Common myeloid progenitor, CD34-positive (primary cell): ENCODE data around the gene A3GALT2.
A peak's percentile ranks its signal among the peaks of the same experiment; 100 is the strongest.

Experiments
- CTCF ChIA-PET: fragments of 350-600 bp; sonication (Branson Sonifier 250); formaldehyde crosslinking; loops from one replicate; lab custom pipeline; 2021; ENCODE audit warnings: antibody characterized with exemption; lab: Charles Lee
- POLR2A ChIA-PET: fragments of 350-600 bp; sonication (Branson Sonifier 250); formaldehyde crosslinking; loops from one replicate; lab custom pipeline; 2021; ENCODE audit warnings: antibody characterized with exemption; lab: Charles Lee
- DNase-seq, 3 donors: peaks; one replicate each; pipeline versions ENCODE4 v3.0.0 to v3.0.0-alpha.2; 2013
- H3K27ac ChIP-seq, 2 experiments: 1 replicate in 1 of 2; 2 replicates in 1 of 2; pipeline ENCODE4 v1.7.0; 2013; ENCODE audit warnings: inconsistent platforms in 2 of 2, low read length in 2 of 2, mild to moderate bottlenecking in 2 of 2, low read depth in 1 of 2, moderate library complexity in 1 of 2; ENCODE audit not compliant: severe bottlenecking in 2 of 2, insufficient read depth in 1 of 2, poor library complexity in 1 of 2
- H3K27me3 ChIP-seq, 5 experiments: replicated peaks in 2 of 5; 1 replicate in 3 of 5; 2 replicates in 2 of 5; pipeline versions ENCODE4 v1.6.1 to v1.7.0; 2013; ENCODE audit warnings: low read length in 4 of 5, mild to moderate bottlenecking in 2 of 5, moderate library complexity in 2 of 5, inconsistent platforms in 1 of 5; ENCODE audit not compliant: insufficient read depth in 5 of 5, control insufficient read depth in 4 of 5
- H3K36me3 ChIP-seq, 4 experiments: 1 replicate in 2 of 4; 2 replicates in 2 of 4; pipeline versions ENCODE4 v1.6.1 to v1.7.0; 2013; ENCODE audit warnings: low read length in 3 of 4, control low read depth in 1 of 4, mild to moderate bottlenecking in 1 of 4; ENCODE audit not compliant: control insufficient read depth in 4 of 4, insufficient read depth in 4 of 4
- H3K4me1 ChIP-seq, 4 experiments: 1 replicate in 3 of 4; 2 replicates in 1 of 4; pipeline versions ENCODE4 v1.6.1 to v1.7.1; 2013; ENCODE audit warnings: low read length in 3 of 4, mild to moderate bottlenecking in 3 of 4, control low read depth in 1 of 4, inconsistent platforms in 1 of 4, moderate library complexity in 1 of 4; ENCODE audit not compliant: control insufficient read depth in 4 of 4, insufficient read depth in 4 of 4; ENCODE audit errors: control extremely low read depth in 1 of 4
- H3K4me3 ChIP-seq, 7 experiments: 1 replicate in 4 of 7; 2 replicates in 3 of 7; pipeline versions ENCODE4 v1.5.1 to v1.7.0; 2013; ENCODE audit warnings: mild to moderate bottlenecking in 7 of 7, low read length in 6 of 7, moderate library complexity in 6 of 7, inconsistent platforms in 2 of 7, low read depth in 2 of 7, control low read depth in 1 of 7; ENCODE audit not compliant: insufficient read depth in 4 of 7, control insufficient read depth in 1 of 7; ENCODE audit errors: extremely low read depth in 1 of 7
- H3K9me3 ChIP-seq, 5 experiments: 1 replicate in 4 of 5; 2 replicates in 1 of 5; pipeline versions ENCODE4 v1.6.1 to v1.7.1; 2013; ENCODE audit warnings: low read length in 4 of 5, mild to moderate bottlenecking in 2 of 5, inconsistent platforms in 1 of 5, low read depth in 1 of 5, moderate library complexity in 1 of 5; ENCODE audit not compliant: control insufficient read depth in 4 of 5, insufficient read depth in 2 of 5; ENCODE audit errors: control extremely low read depth in 1 of 5
- WGBS: methylation state at CpG from one replicate; pipeline ENCODE4 v1.1.5; 2013; ENCODE audit not compliant: insufficient coverage; 5-methylcytosine and 5-hydroxymethylcytosine counted together

The A3GALT2 gene

DNA sequence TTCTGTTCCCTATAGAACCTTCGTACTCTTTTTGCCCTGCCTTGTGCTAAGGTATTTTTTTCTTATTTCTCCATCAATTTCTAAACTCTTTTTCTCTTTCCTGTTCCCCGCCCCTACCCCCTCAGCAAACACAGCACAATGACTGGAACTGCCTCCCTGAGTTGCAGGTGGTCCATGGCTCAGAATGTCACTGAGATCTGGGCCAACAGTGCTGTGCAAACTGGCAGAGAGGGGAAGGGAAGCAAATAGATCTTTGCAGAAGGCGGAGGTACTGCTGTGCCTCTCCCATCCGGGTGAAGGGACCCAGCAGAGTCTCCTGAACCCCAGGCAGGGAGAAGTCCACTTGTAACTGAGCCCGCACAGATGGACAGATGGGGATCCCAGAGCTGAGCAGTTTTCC lies 32.6 kb upstream of the A3GALT2 start:
- Histone ChIP-seq H3K9me3 (no peaks in the 10 kb centered on the region), H3K27me3 (no peaks in the 10 kb centered on the region), H3K4me1 (peaks cover 5 to 17% (median 12%) of the 10 kb centered on the region in 4 experiments), H3K4me3 (no peak overlapping the region), H3K27ac (no peak overlapping the region), H3K36me3 (peaks cover 3 to 25% (median 8%) of the 10 kb centered on the region in 4 experiments)
- ChIA-PET CTCF (no interaction called here), POLR2A (no interaction called here)
- 97% methylated on average over 4 of the region's 5 CpGs for WGBS
- DNase-seq = no peak

DNA sequence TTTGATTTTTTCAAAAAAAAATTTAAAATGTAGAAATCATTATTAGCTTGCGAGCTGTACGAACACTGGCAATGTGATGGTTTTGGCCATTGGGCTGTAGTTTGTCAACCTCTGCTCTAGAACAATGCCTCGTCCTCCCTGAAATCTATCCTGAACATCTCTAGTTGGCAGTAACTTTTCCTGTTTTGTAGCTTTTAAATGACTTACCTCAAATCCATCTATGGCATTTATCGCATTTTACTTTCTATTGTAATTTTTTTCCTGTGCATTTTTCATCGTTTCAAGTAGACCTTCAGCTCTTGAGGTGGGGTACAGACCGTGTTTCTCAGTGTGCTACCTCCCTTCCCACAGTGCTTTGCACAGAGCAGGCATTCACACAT lies 30.4 kb upstream of the A3GALT2 start:
- peaks cover 16 to 40% (median 34%) of the 10 kb centered on the region in 4 experiments for H3K4me1 ChIP-seq
- H3K4me3 ChIP-seq = no peak overlapping the region
- no peaks in the 10 kb centered on the region for H3K27me3 ChIP-seq
- POLR2A ChIA-PET = interaction anchor here (0.6 kb wide), 1 partner anchor 359 kb away, joined by 3 read pairs; no protein-coding TSS in a partner anchor
- CTCF ChIA-PET = interaction anchor here (0.6 to 1.8 kb wide), 5 partner anchors 9 to 1471 kb away, joined by 3 to 7 read pairs (median 4); no protein-coding TSS in a partner anchor
- no peak overlapping the region for H3K27ac ChIP-seq
- WGBS = 99% methylated on average over 6 of the region's 6 CpGs
- no peak for DNase-seq
- H3K9me3 ChIP-seq = no peaks in the 10 kb centered on the region
- H3K36me3 ChIP-seq = peaks cover 0 to 22% (median 13%) of the 10 kb centered on the region in 4 experiments

DNA sequence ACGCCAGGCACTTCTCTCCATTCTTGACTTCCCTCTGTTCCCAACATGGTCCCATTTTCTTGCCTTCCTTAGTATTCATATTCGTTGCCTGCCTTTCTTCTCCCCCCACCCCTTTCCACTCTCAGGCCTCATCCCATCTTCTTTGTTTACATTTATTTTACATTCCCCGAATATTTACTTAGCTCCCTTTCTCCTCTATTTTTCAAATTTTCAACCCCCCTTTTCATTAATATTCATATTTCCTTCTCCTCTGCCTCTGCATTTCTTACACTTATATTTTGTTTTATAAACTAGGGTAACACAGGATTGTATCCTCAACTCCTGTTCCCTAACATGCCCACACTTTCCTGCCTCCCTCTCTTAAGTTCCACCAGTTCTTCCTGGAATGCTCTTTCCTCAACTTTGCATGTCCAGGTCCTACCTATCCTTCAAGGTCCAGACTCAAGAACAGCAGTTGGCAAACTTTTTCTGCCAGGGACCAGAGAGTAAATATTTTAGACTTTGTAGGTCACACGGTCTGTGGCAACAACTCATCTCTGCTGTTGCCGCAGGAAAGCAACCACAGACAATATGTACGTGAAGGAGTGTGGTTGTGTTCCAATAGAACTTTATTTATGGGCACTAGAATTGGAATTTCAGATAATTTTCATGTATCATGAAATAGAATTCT lies 29.8 kb upstream of the A3GALT2 start:
- H3K9me3 ChIP-seq = no peaks in the 10 kb centered on the region
- no peak for DNase-seq
- peaks cover 16 to 41% (median 34%) of the 10 kb centered on the region in 4 experiments for H3K4me1 ChIP-seq
- H3K4me3 ChIP-seq = peak overlapping the region; percentile 58 to 84 (median 70)
- H3K27me3 ChIP-seq = no peaks in the 10 kb centered on the region
- CTCF ChIA-PET = interaction anchor here (0.8 to 1.8 kb wide), 7 partner anchors 9 to 120 kb away, joined by 3 to 7 read pairs (median 3); no protein-coding TSS in a partner anchor
- 49% methylated on average over 6 of the region's 6 CpGs for WGBS
- H3K36me3 ChIP-seq = peaks cover 0 to 22% (median 13%) of the 10 kb centered on the region in 4 experiments
- POLR2A ChIA-PET = interaction anchor here (0.6 to 0.8 kb wide), 2 partner anchors 34 to 358 kb away, joined by 3 read pairs; no protein-coding TSS in a partner anchor
- peak overlapping the region in 1 of 2 experiments; percentile 84 for H3K27ac ChIP-seq

DNA sequence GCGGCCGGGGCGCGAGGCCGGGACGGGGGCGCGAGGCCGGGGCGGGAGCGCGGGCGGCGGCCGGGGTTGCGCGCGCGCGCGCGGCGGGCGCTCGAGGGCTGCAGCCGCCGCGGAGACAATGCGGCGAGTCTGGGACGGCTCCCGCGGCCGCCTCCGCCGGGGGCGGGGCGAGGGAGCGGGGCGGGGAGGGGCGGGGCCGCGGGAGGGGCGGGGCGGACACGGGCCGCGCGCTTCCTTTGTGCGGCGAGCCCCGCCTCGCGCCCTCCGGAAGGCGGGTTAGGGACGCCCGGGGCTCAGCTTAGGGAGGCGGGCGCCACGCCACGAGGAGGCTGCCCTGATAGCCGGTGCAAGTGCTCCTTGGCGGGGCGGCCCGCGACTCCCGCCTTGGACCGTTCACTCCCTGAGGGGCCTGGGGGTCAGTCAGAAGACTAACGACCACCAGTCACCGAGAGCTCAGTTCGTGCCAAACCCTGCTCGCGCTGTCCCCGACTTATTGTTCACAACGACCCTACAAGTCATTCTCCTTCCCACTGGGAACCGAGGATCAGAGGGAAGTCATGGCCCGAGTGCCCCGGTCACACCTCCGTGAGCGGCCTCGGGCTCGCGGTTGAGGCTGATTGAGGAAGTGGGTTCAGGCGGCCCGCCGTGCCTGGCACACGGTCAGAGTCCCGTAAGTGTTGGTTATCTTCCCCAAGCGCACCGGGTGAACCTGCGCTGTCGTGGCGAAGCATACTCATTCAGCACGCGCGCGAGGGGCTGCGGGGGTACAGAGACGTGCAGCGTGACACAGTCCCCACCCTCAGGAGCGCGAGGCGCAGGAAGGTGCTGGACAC lies 29.1 kb upstream of the A3GALT2 start:
- WGBS = 0% methylated on average over 64 of the region's 104 CpGs
- POLR2A ChIA-PET = interaction anchor here (0.7 to 1.0 kb wide), 3 partner anchors 33 to 168 kb away, joined by 3 read pairs; partner anchors contain the start of gene TRIM62
- Histone ChIP-seq H3K27me3 (no peaks in the 10 kb centered on the region), H3K36me3 (peaks cover 0 to 24% (median 10%) of the 10 kb centered on the region in 4 experiments), H3K4me1 (peaks cover 16 to 41% (median 34%) of the 10 kb centered on the region in 4 experiments), H3K27ac (peak overlapping the region in 1 of 2 experiments; percentile 84), H3K9me3 (no peaks in the 10 kb centered on the region), H3K4me3 (peak overlapping the region; percentile 58 to 93 (median 80))
- CTCF ChIA-PET = interaction anchor here (0.8 to 1.7 kb wide), 5 partner anchors 10 to 121 kb away, joined by 3 to 7 read pairs (median 3); no protein-coding TSS in a partner anchor
- peak; percentile 76 to 90 (median 86) for DNase-seq

DNA sequence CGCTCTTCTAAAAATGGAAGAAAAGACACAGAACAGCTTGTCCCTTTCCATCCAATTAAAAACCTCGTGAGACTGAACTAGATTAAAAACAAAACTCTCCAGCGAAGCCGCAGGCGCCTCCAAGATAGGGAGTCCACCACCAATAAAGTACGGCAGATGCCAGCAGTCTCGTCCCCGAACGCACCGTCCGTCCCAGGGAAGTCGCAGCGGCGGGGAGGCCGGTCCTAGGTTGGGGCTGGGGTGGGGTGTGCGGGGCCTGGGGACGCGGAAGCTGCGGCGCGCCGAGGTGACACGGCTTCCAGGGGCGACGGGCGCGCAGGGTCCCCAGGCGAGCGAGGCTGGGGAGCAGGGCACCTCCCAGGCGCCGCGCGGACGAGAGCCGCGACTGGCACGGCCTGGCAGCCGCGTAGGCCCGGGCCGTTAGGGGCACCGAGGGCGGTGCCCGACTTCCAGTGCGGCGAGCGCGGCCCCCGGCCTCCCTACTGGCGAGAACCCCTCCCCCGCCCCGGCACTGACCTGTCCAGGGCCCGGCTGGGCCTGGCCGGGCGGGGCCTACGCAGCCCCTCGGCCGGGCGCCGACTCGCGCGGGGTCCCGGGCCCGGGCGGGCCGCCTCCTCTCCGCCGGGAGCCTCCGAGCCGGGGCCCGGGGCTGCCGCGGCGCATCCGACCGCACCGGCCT lies 28.3 kb upstream of the A3GALT2 start:
- 0% methylated on average over 54 of the region's 78 CpGs for WGBS
- Histone ChIP-seq H3K4me1 (peaks cover 16 to 41% (median 34%) of the 10 kb centered on the region in 4 experiments), H3K4me3 (peak overlapping the region; percentile 53 to 93 (median 80)), H3K27me3 (no peaks in the 10 kb centered on the region), H3K36me3 (peaks cover 0 to 17% (median 5%) of the 10 kb centered on the region in 4 experiments), H3K27ac (peak overlapping the region; percentile 68 to 83), H3K9me3 (no peaks in the 10 kb centered on the region)
- CTCF ChIA-PET = interaction anchor here (1.2 kb wide), 2 partner anchors 51 to 121 kb away, joined by 3 read pairs; no protein-coding TSS in a partner anchor
- DNase-seq = peak; percentile 49 to 79 (median 68)
- POLR2A ChIA-PET = interaction anchor here (0.7 to 1.0 kb wide), 2 partner anchors 55 to 168 kb away, joined by 3 read pairs; partner anchors contain the start of gene TRIM62

DNA sequence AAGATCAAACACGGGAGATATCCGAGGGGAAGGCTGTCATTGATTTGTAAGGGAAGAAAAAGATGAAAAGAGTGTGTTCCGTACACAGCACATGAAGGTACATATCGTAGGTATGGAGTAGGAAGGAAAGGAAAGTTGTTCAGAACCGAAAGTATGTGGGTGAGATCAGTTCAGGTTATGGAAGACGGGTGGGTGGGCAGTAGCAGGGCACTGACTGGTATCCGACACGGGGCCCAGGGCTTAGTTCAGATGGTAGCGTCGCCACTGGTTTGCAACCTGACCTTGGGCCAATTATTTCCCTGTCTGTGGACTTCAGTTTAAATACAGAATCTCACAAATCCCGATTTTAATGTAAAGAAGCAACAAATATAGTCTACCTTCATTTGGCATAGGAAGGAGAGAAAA lies 27.8 kb upstream of the A3GALT2 start:
- Histone ChIP-seq H3K27me3 (no peaks in the 10 kb centered on the region), H3K27ac (peak overlapping the region; percentile 68 to 83), H3K36me3 (peaks cover 0 to 14% (median 3%) of the 10 kb centered on the region in 4 experiments), H3K4me3 (peak overlapping the region; percentile 6 to 93 (median 80)), H3K4me1 (peaks cover 20 to 41% (median 34%) of the 10 kb centered on the region in 4 experiments), H3K9me3 (no peaks in the 10 kb centered on the region)
- POLR2A ChIA-PET = no interaction called here
- peak; percentile 19 to 57 (median 50) for DNase-seq
- CTCF ChIA-PET = interaction anchor here (1.4 kb wide), 1 partner anchor 14 kb away, joined by 4 read pairs; no protein-coding TSS in a partner anchor
- WGBS = 2% methylated on average over 10 of the region's 11 CpGs
